ENCODE measurements around the gene C22orf42.

C22orf42 gene

DNA sequence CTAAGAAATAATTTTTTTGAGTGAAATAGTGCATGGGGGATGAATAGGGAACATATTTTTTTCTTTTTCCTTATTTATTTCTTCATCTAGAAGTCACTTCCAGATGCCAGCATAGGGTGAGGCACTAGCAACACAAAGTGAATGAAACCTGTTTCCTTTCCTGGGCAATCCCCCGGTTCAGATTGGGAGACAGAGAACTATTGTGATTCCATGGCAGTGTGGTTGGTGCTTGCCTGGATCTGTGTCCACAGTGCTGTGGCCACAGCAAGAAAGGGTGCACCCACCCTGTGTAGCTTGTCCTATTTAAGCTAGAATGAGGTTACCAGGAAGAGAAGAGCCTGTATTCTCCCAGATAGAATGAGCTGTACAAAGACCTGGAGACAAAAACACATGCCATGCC is 58.4 kb downstream of the C22orf42 start:
- no peaks in the 10 kb centered on the region for H3K36me3 ChIP-seq
- H3K27me3 ChIP-seq: no peaks in the 10 kb centered on the region
- TF ChIP-seq, protein P1, sequence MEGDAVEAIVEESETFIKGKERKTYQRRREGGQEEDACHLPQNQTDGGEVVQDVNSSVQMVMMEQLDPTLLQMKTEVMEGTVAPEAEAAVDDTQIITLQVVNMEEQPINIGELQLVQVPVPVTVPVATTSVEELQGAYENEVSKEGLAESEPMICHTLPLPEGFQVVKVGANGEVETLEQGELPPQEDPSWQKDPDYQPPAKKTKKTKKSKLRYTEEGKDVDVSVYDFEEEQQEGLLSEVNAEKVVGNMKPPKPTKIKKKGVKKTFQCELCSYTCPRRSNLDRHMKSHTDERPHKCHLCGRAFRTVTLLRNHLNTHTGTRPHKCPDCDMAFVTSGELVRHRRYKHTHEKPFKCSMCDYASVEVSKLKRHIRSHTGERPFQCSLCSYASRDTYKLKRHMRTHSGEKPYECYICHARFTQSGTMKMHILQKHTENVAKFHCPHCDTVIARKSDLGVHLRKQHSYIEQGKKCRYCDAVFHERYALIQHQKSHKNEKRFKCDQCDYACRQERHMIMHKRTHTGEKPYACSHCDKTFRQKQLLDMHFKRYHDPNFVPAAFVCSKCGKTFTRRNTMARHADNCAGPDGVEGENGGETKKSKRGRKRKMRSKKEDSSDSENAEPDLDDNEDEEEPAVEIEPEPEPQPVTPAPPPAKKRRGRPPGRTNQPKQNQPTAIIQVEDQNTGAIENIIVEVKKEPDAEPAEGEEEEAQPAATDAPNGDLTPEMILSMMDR (IDR thresholded peaks at IDR 0.05; ENCODE audit: low read depth, low read length): no peak
- H3K4me1 ChIP-seq: no peaks in the 10 kb centered on the region
- DNase-seq: no peak
- H3K9me3 ChIP-seq: no peaks in the 10 kb centered on the region
- H3K4me3 ChIP-seq (ENCODE audit: low read depth, low read length): no peak overlapping the region
